Measurements from ENCODE around the gene FGGY. TPM values are rescaled to one million over a fixed set of nuclear protein-coding genes. Genes with fewer than 3 reads are reported as not detected.
A peak's percentile ranks its signal among the peaks of the same experiment; 100 is the strongest.

FGGY gene
- total RNA-seq, 1 experiment from 2014 or later = 17.8 TPM

GRCh38 chr1:59759156-59759925 is 462.4 kb downstream of the FGGY start:
- no peaks in the 10 kb centered on the region for H3K27me3 ChIP-seq (ENCODE audit: insufficient read depth, low read depth)
- no peak overlapping the region for H3K27ac ChIP-seq
- intact Hi-C loops (cut with micrococcal nuclease; ENCODE audit: unreplicated experiment) = loop anchor here (1.0 to 5.0 kb wide), 8 partner anchors 61 to 1243 kb away; no protein-coding TSS in a partner anchor
- no peaks in the 10 kb centered on the region for H4K20me1 ChIP-seq (ENCODE audit: insufficient read depth)
- H3K79me2 ChIP-seq (ENCODE audit: low read depth) = no peaks in the 10 kb centered on the region
- no peaks in the 10 kb centered on the region for H3K9me2 ChIP-seq (ENCODE audit: insufficient read depth)
- DNase-seq = peak; percentile 67 to 77
- H3K4me3 ChIP-seq = peak overlapping the region; percentile 31; the same call in 1 of the 2 replicates
- peaks cover 5% of the 10 kb centered on the region for H3K4me1 ChIP-seq (replicated peaks; ENCODE audit: insufficient read depth)
- H3K9me3 ChIP-seq (ENCODE audit: insufficient read depth, low read depth) = no peaks in the 10 kb centered on the region
- TF ChIP-seq EZH2 (IDR thresholded peaks at IDR 0.05; ENCODE audit: low read depth) (no peak), CTCF (conservative IDR thresholded peaks at IDR 0.05) (peak; percentile 97)
- ChIA-PET POLR2A (ENCODE audit: unreplicated experiment) (interaction anchor here (0.6 kb wide), 1 partner anchor 803 kb away, joined by 4 read pairs; no protein-coding TSS in a partner anchor), CTCF (interaction anchor here (0.5 to 1.2 kb wide), 8 partner anchors 9 to 1106 kb away, joined by 3 to 7 read pairs (median 3); partner anchors contain the start of gene JUN)
- H3K36me3 ChIP-seq (ENCODE audit: low read depth) = no peaks in the 10 kb centered on the region
- H3K4me2 ChIP-seq = peak overlapping the region; percentile 75
- H3F3A ChIP-seq (ENCODE audit: insufficient read depth, low read depth) = no peaks in the 10 kb centered on the region
- peak overlapping the region; percentile 73; the same call in 1 of the 2 replicates for H2AFZ ChIP-seq
- no TSS peak for BruUV-seq (replicated peaks)

- ChIA-PET POLR2A (ENCODE audit: unreplicated experiment) (no interaction called here), CTCF (no interaction called here)
- no peaks in the 10 kb centered on the region for H3F3A ChIP-seq (ENCODE audit: insufficient read depth, low read depth)
- H3K4me2 ChIP-seq = no peak overlapping the region
- no peak for DNase-seq
- intact Hi-C loops (cut with micrococcal nuclease; ENCODE audit: unreplicated experiment) = no loop called here
- no TSS peak for BruUV-seq (replicated peaks)
- no peaks in the 10 kb centered on the region for H3K9me3 ChIP-seq (ENCODE audit: insufficient read depth, low read depth)
- H3K4me1 ChIP-seq (replicated peaks; ENCODE audit: insufficient read depth) = peaks cover 5% of the 10 kb centered on the region
- H3K79me2 ChIP-seq (ENCODE audit: low read depth) = no peaks in the 10 kb centered on the region
- H3K27ac ChIP-seq = no peak overlapping the region
- no peak overlapping the region for H3K4me3 ChIP-seq
- no peaks in the 10 kb centered on the region for H3K27me3 ChIP-seq (ENCODE audit: insufficient read depth, low read depth)
- no peaks in the 10 kb centered on the region for H3K9me2 ChIP-seq (ENCODE audit: insufficient read depth)
- H2AFZ ChIP-seq = no peak overlapping the region
- H4K20me1 ChIP-seq (ENCODE audit: insufficient read depth) = no peaks in the 10 kb centered on the region
- TF ChIP-seq EZH2 (IDR thresholded peaks at IDR 0.05; ENCODE audit: low read depth) (no peak), CTCF (conservative IDR thresholded peaks at IDR 0.05) (no peak)
- no peaks in the 10 kb centered on the region for H3K36me3 ChIP-seq (ENCODE audit: low read depth)
Measured at GRCh38 chr1:59761443-59761842, 464.5 kb downstream of the FGGY start.

GRCh38 chr1:59763418-59763817 is 466.5 kb downstream of the FGGY start:
- Histone ChIP-seq H3K36me3 (ENCODE audit: low read depth) (no peaks in the 10 kb centered on the region), H4K20me1 (ENCODE audit: insufficient read depth) (no peaks in the 10 kb centered on the region), H3K79me2 (ENCODE audit: low read depth) (no peaks in the 10 kb centered on the region), H3K4me2 (no peak overlapping the region), H3K27me3 (ENCODE audit: insufficient read depth, low read depth) (no peaks in the 10 kb centered on the region), H3K9me2 (ENCODE audit: insufficient read depth) (no peaks in the 10 kb centered on the region), H2AFZ (no peak overlapping the region), H3K9me3 (ENCODE audit: insufficient read depth, low read depth) (no peaks in the 10 kb centered on the region), H3K4me1 (replicated peaks; ENCODE audit: insufficient read depth) (peaks cover 5% of the 10 kb centered on the region), H3K4me3 (no peak overlapping the region), H3F3A (ENCODE audit: insufficient read depth, low read depth) (no peaks in the 10 kb centered on the region), H3K27ac (no peak overlapping the region)
- ChIA-PET CTCF (no interaction called here), POLR2A (ENCODE audit: unreplicated experiment) (no interaction called here)
- intact Hi-C loops (cut with micrococcal nuclease; ENCODE audit: unreplicated experiment) = no loop called here
- DNase-seq = no peak
- TF ChIP-seq EZH2 (IDR thresholded peaks at IDR 0.05; ENCODE audit: low read depth) = no peak
- TF ChIP-seq CTCF (conservative IDR thresholded peaks at IDR 0.05) = no peak
- no TSS peak for BruUV-seq (replicated peaks)
